ENCODE data around the gene SLC6A8.

- TF ChIP-seq CTCF (IDR thresholded peaks at IDR 0.05) (no peak), POLR2A (IDR thresholded peaks at IDR 0.05) (no peak)
These were observed 20.3 kb upstream of the SLC6A8 start for GRCh38 chrX:153667281-153667955.
